Nephron progenitor cell (in vitro differentiated cells): ENCODE data around the gene C9orf78.
A peak's percentile ranks its signal among the peaks of the same experiment; 100 is the strongest.

Experiments used
- DNase-seq: peaks from one replicate; pipeline ENCODE4 v3.0.0; 2021
- H3K27ac Mint-ChIP-seq: 2 replicates; pipeline ENCODE4 v1.8.0; 2021; ENCODE audit warnings: mild to moderate bottlenecking, moderate library complexity, mixed read lengths
- H3K27me3 Mint-ChIP-seq: 2 replicates; pipeline ENCODE4 v1.8.0; 2021; ENCODE audit warnings: mild to moderate bottlenecking, low read depth, mixed read lengths; ENCODE audit not compliant: poor library complexity
- H3K36me3 Mint-ChIP-seq: 2 replicates; pipeline ENCODE4 v1.8.0; 2021; ENCODE audit warnings: low read depth, mixed read lengths
- H3K4me1 Mint-ChIP-seq: 2 replicates; pipeline ENCODE4 v1.8.0; 2021; ENCODE audit warnings: mixed read lengths
- H3K4me3 Mint-ChIP-seq: 2 replicates; pipeline ENCODE4 v1.8.0; 2021; ENCODE audit warnings: mild to moderate bottlenecking, moderate library complexity, mixed read lengths
- H3K9me3 Mint-ChIP-seq: 2 replicates; pipeline ENCODE4 v1.8.0; 2021; ENCODE audit warnings: mild to moderate bottlenecking, moderate library complexity, mixed read lengths
- TF ChIP-seq, protein P1 (sequence below): fragments of 200-600 bp; sonication (generic); IDR thresholded peaks from 2 replicates; pipeline ENCODE4 v1.5.0; 2021; ENCODE audit warnings: antibody characterized with exemption

The C9orf78 gene

GRCh38 chr9:129779560-129780190, 55.4 kb downstream of the C9orf78 start:
- Mint-ChIP-seq H3K27me3 (peaks cover 17% of the 10 kb centered on the region), H3K4me1 (peaks cover 36% of the 10 kb centered on the region), H3K36me3 (no peaks in the 10 kb centered on the region), H3K4me3 (no peak overlapping the region), H3K27ac (no peak overlapping the region), H3K9me3 (no peaks in the 10 kb centered on the region)
- no peak for DNase-seq
- TF ChIP-seq, protein P1, sequence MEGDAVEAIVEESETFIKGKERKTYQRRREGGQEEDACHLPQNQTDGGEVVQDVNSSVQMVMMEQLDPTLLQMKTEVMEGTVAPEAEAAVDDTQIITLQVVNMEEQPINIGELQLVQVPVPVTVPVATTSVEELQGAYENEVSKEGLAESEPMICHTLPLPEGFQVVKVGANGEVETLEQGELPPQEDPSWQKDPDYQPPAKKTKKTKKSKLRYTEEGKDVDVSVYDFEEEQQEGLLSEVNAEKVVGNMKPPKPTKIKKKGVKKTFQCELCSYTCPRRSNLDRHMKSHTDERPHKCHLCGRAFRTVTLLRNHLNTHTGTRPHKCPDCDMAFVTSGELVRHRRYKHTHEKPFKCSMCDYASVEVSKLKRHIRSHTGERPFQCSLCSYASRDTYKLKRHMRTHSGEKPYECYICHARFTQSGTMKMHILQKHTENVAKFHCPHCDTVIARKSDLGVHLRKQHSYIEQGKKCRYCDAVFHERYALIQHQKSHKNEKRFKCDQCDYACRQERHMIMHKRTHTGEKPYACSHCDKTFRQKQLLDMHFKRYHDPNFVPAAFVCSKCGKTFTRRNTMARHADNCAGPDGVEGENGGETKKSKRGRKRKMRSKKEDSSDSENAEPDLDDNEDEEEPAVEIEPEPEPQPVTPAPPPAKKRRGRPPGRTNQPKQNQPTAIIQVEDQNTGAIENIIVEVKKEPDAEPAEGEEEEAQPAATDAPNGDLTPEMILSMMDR = no peak

DNA sequence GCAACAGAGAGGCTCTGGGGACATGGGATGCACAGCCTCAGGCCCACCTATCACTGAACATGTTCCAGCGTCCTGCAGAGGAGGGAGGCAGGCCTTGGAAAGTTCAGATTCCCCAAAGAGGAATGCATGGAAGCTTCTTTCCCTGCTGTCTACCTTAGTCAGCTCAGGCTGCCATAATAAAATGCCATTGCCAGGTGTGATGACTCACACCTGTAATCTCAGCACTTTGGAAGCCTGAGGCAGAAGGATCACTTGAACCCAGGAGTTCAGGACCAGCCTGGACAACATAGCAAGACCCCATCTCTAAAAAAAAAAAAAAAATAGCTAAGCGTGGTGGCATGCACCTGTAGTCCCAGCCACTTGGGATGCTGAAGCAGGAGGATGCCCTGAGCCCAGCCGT, 56.6 kb downstream of the C9orf78 start:
- Mint-ChIP-seq H3K4me1 (peaks cover 37% of the 10 kb centered on the region), H3K27me3 (peaks cover 18% of the 10 kb centered on the region), H3K9me3 (no peaks in the 10 kb centered on the region), H3K36me3 (no peaks in the 10 kb centered on the region), H3K4me3 (no peak overlapping the region), H3K27ac (no peak overlapping the region)
- TF ChIP-seq, protein P1 = no peak
- no peak for DNase-seq

- no peaks in the 10 kb centered on the region for H3K9me3 Mint-ChIP-seq
- H3K36me3 Mint-ChIP-seq = no peaks in the 10 kb centered on the region
- DNase-seq = no peak
- H3K27me3 Mint-ChIP-seq = peaks cover 18% of the 10 kb centered on the region
- peak overlapping the region; percentile 63 for H3K4me3 Mint-ChIP-seq
- H3K4me1 Mint-ChIP-seq = peaks cover 38% of the 10 kb centered on the region
- no peak overlapping the region for H3K27ac Mint-ChIP-seq
- TF ChIP-seq, protein P1 = no peak
Measured at GRCh38 chr9:129777769-129778130, 57.3 kb downstream of the C9orf78 start.
